Raji (cell line): ENCODE data around the gene RO60.

ENCODE experiments used
- POLR2A ChIP-seq: IDR thresholded peaks from 2 replicates; pipeline ENCODE4 v1.6.1; 2011; ENCODE audit warnings: low read depth, low read length, control low read depth; ENCODE audit not compliant: insufficient read depth

Gene RO60

DNA sequence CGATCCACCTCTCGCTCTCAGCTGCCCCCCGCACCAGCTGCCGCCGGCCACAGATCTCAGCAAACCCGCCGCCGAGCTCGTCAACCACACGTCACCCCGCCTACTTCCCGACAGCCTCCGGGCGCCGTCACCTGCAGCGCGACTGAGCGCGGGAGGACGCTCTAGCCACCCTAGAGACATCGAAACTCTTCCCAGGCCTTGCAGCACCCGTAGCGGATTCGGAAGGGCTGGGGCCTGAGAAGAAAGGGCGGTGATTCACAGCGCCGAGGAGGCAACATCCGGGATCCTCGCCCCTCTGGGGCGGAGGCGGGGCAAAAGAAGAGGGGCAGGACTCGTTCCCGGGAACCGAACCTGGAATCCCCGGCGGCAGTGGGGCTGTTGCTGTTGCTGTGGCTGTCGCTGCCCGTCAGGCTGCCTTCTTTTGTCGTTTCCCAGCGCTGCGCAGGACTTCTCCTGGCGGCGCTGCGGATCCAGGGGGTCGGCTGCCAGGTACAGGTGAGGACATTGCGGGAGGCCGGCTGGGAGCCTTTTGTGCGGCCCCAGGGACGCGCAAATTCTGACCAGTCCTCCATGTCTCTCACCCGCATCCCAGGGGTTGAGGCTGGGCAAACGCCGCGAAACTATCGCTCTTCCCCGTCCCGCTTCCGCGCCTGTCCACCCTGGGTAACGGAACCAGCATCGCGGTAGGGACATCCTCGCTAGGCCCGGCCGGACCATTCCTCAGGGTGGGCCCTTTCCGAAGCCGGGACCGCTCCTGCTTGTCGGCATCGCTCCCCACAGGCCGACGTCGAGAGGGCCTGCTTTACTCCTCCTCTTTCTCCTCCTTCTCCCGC is at the start of gene RO60, which contains the start of gene UCHL5:
TSS of gene RO60 (plus strand) at position 331 of the 833 bp plus-strand sequence. CDS start 9,443 bp downstream, outside the sequence.
TSS of gene UCHL5 (minus strand) at position 79 of the 833 bp plus-strand sequence. CDS start 100 bp downstream, outside the sequence.
- peak; percentile 89 for TF ChIP-seq POLR2A

DNA sequence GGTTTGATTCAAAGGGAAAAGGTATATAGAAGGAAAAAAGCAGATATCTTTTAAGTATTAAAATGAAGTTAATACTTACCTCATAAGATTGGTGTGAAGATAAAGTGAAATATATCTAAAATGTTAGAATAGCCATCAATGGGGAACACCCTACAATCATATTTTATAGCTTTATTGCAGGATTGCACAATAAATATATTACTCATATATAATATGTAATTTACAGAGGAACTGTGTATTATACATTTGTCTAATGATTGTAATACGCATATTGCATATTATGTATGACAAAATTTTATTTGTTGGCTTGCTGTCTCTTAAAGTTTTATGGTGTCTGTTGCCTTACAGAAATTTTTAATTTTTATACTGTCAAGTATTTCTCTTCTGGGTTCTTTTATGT is 48.0 kb upstream of the RO60 start:
- no peak for TF ChIP-seq POLR2A

DNA sequence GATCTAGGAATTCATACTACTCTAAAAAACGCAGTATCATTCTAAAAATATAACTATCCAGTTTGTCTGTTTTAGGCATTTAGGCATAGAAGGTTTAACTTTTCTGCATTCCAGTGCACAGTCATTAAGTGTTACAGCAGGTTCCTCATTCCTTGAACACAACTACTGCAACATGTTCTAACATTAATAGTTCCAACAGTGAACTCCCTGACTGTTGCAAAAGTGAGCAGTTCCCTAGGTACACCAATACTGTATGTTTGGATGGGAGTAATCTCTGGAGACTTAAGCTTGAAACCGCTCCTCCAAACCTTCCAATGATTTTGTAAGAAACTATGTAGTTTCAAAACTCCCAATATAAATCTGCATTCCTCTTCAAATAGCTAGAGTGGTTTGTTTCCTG is 46.4 kb upstream of the RO60 start:
- no peak for TF ChIP-seq POLR2A

DNA sequence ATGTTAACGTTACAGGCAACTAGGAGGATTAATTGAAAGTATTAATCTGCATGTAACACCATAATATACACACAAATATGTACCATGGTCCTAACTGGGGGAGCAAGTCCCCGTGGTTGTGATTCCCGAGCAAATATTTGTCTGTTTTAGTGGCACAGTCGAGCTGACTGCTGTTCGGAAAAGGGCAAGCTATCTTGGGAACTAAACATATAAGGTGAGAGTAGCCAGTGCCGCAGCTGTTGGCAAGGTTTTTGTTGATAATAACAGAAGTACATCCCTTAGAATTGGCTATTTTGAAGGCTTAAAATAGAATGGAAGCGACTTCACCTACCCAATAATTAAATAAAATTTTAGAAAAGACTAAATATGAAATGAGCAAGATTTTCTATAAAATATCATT is 45.7 kb upstream of the RO60 start:
- no peak for TF ChIP-seq POLR2A

DNA sequence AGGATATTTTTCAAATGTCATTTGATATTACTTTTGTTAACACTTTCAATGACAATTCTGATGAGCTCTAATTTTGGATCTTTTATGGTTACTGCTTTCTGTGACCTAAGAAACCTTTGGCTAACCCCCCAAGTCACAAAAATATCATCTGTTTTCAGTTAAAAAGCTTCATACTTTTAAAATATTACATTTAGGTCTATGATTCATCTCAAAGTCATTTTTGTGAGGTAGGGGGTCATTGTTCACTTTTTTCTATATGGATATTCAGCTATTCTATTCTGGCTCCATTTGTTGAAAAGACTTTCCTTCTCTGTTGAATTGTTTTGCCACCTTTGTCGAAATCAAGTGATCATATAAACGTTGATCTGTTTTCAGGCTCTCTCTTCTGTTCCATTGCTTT is 45.0 kb upstream of the RO60 start:
- no peak for TF ChIP-seq POLR2A

DNA sequence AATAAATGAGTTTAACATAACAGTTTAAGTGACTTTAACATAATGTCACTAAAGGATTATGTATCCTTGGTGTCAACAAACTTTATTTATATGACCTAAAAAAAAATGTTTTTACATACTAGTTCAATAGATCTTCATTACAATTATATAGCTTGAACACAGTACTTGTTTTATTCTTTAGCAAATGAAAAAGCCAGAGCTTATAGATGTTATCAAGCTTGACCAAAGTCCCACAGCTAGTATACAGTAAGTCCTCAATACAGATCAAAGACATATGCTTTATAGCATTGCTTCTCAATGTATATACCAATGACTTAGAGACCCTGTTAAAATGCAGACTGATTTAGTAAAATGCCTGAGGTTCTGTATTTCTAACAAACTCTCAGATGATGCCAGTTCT is 42.6 kb upstream of the RO60 start:
- no peak for TF ChIP-seq POLR2A

DNA sequence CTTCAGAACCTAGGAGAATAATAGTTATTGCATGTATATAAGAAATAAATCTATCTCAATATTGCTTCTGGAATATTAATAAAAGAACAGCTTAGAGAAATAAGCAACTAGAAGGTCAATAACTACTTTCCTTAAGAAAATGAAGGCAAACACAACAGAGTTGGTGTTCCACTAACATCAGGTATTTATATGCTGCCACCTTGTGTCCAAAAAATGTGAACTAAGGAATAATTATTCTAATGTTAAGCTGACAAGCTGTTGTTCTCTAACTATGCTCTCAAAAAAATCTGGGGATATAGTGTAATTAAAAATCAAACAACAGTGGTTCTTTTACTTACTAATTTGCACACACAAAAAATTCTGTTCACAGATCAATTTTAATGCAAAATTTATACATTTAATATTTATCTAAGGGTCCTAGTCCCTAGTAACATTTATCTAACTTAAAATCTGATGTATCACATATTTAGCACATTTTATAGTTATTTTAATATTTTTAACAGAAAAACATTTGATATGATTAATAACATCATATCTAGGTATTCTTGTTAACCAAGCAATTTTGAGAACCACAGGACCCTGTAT is 39.9 kb upstream of the RO60 start:
- TF ChIP-seq POLR2A = no peak

DNA sequence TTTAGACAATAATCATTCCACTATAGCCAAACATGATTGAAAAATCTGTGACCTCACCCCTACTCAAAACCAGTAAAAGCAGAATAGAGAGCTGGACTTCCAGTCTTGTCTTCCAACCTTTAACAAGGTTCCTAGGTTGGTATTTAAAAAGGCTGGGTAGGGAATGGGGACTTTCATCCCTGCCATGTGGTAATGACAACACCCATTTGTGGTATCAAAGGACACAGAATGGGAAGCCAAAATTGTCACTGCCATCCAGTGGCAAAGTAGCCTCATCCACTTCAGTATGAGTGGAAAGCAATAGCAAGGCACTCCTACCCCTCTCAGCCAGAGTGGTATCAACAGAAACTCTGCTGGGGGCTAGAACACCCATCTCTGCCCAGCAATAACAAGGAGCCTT is 34.2 kb upstream of the RO60 start:
- no peak for TF ChIP-seq POLR2A

DNA sequence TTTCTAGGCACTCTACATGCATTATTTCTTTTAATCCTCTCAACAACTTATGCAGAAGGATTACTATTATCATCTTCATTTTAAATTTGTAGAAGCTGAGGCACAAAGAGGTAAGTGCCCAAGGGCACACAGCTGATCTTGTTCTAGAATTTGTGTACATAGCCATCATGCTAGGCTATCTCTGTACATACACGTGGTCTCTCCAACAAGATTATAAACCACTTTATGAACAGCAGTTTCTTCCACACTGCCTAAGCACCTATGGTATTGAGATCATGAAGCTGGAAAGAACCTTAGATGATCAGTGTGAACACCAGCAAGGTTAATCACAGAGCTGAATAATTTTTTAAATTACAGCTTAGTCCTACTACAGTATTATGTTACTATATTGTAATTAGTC is 29.1 kb upstream of the RO60 start:
- no peak for TF ChIP-seq POLR2A

DNA sequence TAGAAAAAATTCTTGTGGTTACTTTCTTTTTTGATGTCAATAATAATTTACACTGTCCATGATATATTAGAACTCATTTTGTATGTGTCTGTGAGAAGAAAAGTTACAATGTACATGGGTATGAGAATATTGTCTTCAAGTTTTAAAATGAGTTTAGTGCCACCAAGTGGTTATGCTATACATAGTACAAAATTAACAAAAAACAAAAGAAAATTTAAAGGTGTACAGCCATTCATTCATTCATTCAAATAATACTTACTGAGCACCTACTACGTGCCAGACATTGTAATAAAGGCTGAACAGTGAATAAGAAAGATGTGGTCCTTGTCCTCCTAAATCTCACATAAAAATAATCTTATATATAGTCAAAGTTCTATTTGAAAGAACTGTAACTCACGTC is 28.0 kb upstream of the RO60 start:
- TF ChIP-seq POLR2A = no peak

DNA sequence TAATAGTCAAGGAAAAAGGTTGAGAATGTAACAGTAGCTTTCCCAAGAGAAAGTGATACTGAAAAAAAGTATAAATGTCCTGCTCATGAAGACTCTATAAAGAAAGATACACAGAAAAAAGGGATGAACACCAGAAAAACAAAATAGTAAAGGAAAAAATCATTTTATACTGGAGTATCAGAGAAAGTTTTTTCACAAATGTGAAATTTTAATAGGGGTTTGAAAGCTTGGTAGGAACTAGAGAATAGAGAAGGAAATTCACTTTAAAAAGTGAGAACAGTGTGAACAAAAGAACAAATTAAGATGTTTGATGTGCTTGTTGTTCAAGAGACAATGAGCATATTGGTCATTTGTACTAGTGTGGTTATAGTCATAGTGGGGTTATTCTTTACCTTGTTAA is 25.8 kb upstream of the RO60 start:
- no peak for TF ChIP-seq POLR2A

DNA sequence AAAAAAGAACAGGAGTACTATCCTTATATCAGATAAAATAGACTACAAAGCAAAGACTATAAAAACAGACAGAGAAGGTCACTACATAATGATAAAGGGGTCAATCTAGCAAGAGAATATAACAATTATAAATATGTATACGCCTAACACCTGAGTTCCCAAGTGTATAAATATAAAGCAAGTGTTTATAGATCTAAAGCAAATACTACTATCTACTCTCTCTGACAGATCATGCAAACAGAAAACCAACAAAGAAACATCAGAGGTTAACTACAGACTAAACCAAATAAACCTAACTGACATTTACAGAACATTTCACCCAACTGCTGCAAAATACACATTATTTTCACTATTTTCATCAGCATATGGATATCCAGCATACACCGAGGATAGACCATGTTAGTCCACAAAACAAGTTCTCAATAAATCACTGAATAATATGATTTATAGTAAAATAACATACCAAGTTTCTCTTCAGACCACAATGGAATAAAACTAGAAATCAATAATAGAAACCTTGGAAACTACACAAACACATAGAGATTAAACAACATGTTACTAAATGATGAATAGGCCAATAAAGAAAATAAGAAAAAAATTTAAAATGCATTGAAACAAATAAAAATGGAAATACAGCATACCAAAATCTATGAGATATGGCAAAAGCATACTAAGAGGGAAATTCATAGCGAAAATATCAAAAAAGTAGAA is 22.9 kb upstream of the RO60 start:
- no peak for TF ChIP-seq POLR2A

DNA sequence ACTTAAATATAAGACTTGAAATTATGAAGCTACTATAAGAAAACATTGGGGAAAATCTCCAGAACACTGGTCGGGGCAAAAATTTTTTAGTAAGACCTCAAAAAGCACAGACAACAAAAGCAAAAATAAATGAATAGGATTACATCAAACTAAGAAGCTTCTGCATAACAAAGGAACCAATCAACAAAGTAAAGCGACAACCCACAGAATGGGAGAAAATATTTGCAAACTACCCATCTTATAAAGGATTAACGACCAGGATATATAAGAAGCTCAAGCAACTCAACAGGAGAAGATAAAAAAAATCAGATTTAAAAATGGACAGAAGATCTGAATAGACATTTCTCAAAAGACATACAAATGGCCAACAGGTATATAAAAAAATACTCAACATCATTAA is 19.4 kb upstream of the RO60 start:
- no peak for TF ChIP-seq POLR2A

DNA sequence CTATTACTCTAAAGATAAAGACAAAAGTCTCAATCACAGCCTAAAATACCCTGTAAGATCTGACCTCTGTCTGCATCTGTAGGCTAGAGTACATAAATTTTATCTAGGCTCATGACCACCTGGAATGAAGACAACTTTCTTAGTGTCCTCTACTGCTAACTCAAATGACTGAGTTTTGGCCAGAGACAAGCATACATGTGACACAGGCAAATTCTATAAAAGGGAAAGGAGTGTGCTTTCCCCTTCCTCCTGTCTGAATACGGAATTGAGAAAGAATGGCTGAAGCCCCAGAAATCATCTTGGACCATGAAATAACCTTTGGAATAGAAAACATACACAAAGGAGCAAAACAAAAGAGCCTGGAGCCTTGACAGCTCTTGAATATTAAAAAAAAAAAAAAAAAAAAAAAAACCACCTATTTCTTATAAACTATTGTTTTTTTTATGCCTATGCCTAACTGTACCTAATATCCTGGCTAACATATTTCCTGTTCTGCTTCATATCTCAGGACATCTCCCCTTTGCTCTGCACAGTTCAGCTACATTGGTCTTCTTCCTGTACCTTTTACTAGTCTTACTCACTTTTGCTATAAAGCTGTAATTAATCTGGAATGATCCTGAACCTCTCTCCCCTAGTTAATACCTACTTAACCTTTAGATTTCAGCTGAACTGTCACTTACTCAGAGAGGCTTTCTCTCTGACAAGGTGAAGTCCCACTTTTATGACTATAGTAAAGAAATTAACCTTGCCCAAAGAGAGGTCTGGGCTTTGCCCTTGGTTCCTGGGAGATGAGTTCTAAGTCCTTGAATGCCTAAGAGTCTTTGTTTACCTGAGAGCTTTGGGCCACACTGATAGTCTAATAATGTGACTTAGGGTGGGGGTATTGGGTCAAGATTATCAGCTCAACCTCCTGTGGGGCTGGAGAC is 16.4 kb upstream of the RO60 start:
- no peak for TF ChIP-seq POLR2A

DNA sequence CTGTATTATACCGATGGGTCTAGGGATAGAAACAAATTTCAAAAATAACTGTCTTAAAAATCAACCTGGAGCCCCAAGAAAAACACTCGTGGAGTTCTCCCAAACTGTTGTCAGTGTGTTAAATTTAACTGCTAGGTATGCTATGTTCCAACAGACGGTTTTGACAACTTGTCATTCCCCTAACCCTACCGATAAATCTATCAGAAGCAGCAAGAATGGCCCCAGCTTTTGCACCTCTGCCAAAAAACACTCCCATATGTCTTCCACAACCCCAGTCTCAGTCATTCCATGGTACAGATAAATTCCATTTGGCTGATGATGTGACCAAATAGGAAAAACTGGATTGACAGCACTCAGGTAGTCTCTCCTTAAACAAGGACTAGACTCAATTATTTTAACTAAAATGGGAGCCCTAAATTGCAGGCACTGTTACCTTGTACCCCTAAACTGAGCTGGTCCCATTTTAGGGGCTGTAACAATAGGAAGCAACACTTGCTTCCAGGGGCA is 5.2 kb upstream of the RO60 start:
- TF ChIP-seq POLR2A = no peak
